PC-9 (cell line): ENCODE measurements around the gene CAP2. TPM values are rescaled to one million over a fixed set of nuclear protein-coding genes. Genes with fewer than 3 reads are reported as not detected.

Experiments
- BruUV-seq: library from RNA; stranded (reverse); fragments of 400-500 nt; replicated peaks from 2 replicates; lab custom pipeline; 2021; lab: Mats Ljungman, UMichigan
- CTCF ChIA-PET: fragments of 300-600 bp; sonication (Branson Sonifier 250); formaldehyde crosslinking; loops from one replicate; lab custom pipeline; 2022; ENCODE audit warnings: antibody characterized with exemption; lab: Charles Lee
- POLR2A ChIA-PET: fragments of 300-600 bp; sonication (Branson Sonifier 250); formaldehyde crosslinking; loops from one replicate; lab custom pipeline; 2022; ENCODE audit warnings: antibody characterized with exemption; ENCODE audit not compliant: unreplicated experiment; lab: Charles Lee
- DNase-seq, 2 experiments: peaks; one replicate each; pipeline versions ENCODE4 v3.0.0 to v3.0.0-alpha.2; 2015 to 2022; ENCODE audit warnings: mixed read lengths in 1 of 2
- H2AFZ ChIP-seq: fragments of 200-600 bp; sonication (generic); 2 replicates; pipeline ENCODE4 v1.8.1; 2017; ENCODE audit warnings: antibody characterized with exemption
- H3F3A ChIP-seq: fragments of 200-600 bp; sonication (generic); 2 replicates; pipeline ENCODE4 v1.8.1; 2017; ENCODE audit warnings: antibody characterized with exemption, mild to moderate bottlenecking, low read depth; ENCODE audit not compliant: insufficient read depth
- H3K27ac ChIP-seq: fragments of 200-600 bp; sonication (generic); 2 replicates; pipeline ENCODE4 v1.6.1; 2016; ENCODE audit warnings: mixed run types
- H3K27me3 ChIP-seq: fragments of 200-600 bp; sonication (generic); 2 replicates; pipeline ENCODE4 v1.6.1; 2016; ENCODE audit warnings: low read depth, mixed run types; ENCODE audit not compliant: insufficient read depth
- H3K36me3 ChIP-seq: fragments of 200-600 bp; sonication (generic); 2 replicates; pipeline ENCODE4 v1.6.1; 2016; ENCODE audit warnings: low read depth, mixed run types
- H3K4me1 ChIP-seq: fragments of 200-600 bp; sonication (generic); replicated peaks from 2 replicates; pipeline ENCODE4 v1.6.1; 2016; ENCODE audit warnings: mixed run types; ENCODE audit not compliant: insufficient read depth
- H3K4me2 ChIP-seq: fragments of 200-600 bp; sonication (generic); 2 replicates; pipeline ENCODE4 v1.6.1; 2017; ENCODE audit warnings: mixed run types
- H3K4me3 ChIP-seq: fragments of 200-600 bp; sonication (generic); 2 replicates; pipeline ENCODE4 v1.6.1; 2016; ENCODE audit warnings: mixed run types
- H3K79me2 ChIP-seq: fragments of 200-600 bp; sonication (generic); 2 replicates; pipeline ENCODE4 v1.6.1; 2017; ENCODE audit warnings: low read depth, mixed run types
- H3K9me2 ChIP-seq: fragments of 200-600 bp; sonication (generic); 2 replicates; pipeline ENCODE4 v1.8.1; 2017; ENCODE audit warnings: mild to moderate bottlenecking; ENCODE audit not compliant: insufficient read depth
- H3K9me3 ChIP-seq: fragments of 200-600 bp; sonication (generic); 2 replicates; pipeline ENCODE4 v1.8.1; 2016; ENCODE audit warnings: low read depth; ENCODE audit not compliant: insufficient read depth
- H4K20me1 ChIP-seq: fragments of 200-600 bp; sonication (generic); 2 replicates; pipeline ENCODE4 v1.8.1; 2017; ENCODE audit not compliant: insufficient read depth
- EZH2 ChIP-seq: fragments of 200-600 bp; sonication (generic); IDR thresholded peaks from 2 replicates; pipeline ENCODE4 v1.8.0; 2017; ENCODE audit warnings: antibody characterized with exemption, low read depth
- intact Hi-C: fragments of 100-400 bp; cut with micrococcal nuclease; formaldehyde crosslinking; loops from one replicate; pipeline ENCODE4 v1.10.0; 2022; ENCODE audit not compliant: unreplicated experiment
- total RNA-seq: library from RNA; stranded (reverse); gene quantifications from 2 replicates; pipeline ENCODE4 v1.2.3, GENCODE V29; 2021
- TF ChIP-seq, protein P1 (sequence below): fragments of 200-600 bp; sonication (generic); conservative IDR thresholded peaks from 2 replicates; pipeline ENCODE4 v1.6.1; 2017; ENCODE audit warnings: mixed run types, antibody characterized with exemption, mild to moderate bottlenecking, moderate library complexity

Gene CAP2
- total RNA-seq, 1 experiment from 2014 or later = 12.0 TPM

DNA sequence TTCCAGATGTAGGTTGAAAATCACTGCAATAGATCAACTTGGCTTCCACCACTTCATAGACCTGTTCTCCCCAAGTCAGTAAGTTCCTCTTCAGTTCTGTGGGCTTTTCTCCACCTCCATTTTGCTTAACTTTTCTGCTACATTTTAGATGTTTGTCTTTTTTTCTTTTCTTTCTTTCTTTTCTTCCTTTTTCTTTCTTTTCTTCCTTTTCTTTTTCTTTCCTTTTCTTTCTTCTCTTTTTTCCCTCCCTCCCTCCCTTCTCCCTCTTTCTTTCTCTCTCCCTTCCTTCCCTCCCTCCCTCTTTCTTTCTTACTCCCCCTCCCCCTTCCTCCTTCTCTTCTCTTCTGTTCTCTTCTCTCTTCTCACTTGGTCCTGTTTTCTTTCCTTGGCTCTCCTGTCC lies 199.9 kb downstream of the CAP2 start:
- intact Hi-C loops = no loop called here
- no peak overlapping the region for H3K27ac ChIP-seq
- no peak for DNase-seq
- H4K20me1 ChIP-seq = no peaks in the 10 kb centered on the region
- H3K9me3 ChIP-seq = no peaks in the 10 kb centered on the region
- no peak overlapping the region for H3K4me2 ChIP-seq
- no TSS peak for BruUV-seq
- no peaks in the 10 kb centered on the region for H3K27me3 ChIP-seq
- no peak overlapping the region for H2AFZ ChIP-seq
- TF ChIP-seq, protein P1, sequence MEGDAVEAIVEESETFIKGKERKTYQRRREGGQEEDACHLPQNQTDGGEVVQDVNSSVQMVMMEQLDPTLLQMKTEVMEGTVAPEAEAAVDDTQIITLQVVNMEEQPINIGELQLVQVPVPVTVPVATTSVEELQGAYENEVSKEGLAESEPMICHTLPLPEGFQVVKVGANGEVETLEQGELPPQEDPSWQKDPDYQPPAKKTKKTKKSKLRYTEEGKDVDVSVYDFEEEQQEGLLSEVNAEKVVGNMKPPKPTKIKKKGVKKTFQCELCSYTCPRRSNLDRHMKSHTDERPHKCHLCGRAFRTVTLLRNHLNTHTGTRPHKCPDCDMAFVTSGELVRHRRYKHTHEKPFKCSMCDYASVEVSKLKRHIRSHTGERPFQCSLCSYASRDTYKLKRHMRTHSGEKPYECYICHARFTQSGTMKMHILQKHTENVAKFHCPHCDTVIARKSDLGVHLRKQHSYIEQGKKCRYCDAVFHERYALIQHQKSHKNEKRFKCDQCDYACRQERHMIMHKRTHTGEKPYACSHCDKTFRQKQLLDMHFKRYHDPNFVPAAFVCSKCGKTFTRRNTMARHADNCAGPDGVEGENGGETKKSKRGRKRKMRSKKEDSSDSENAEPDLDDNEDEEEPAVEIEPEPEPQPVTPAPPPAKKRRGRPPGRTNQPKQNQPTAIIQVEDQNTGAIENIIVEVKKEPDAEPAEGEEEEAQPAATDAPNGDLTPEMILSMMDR = no peak
- no peak for TF ChIP-seq EZH2
- ChIA-PET CTCF (interaction anchor here (0.8 kb wide), 1 partner anchor 735 kb away, joined by 15 read pairs; no protein-coding TSS in a partner anchor), POLR2A (no interaction called here)
- no peaks in the 10 kb centered on the region; the same call in 1 of the 2 replicates for H3K9me2 ChIP-seq
- peaks cover 11% of the 10 kb centered on the region for H3K4me1 ChIP-seq
- no peak overlapping the region for H3K4me3 ChIP-seq
- peaks cover 5% of the 10 kb centered on the region; the same call in 1 of the 2 replicates for H3F3A ChIP-seq
- no peaks in the 10 kb centered on the region for H3K36me3 ChIP-seq
- H3K79me2 ChIP-seq = no peaks in the 10 kb centered on the region

DNA sequence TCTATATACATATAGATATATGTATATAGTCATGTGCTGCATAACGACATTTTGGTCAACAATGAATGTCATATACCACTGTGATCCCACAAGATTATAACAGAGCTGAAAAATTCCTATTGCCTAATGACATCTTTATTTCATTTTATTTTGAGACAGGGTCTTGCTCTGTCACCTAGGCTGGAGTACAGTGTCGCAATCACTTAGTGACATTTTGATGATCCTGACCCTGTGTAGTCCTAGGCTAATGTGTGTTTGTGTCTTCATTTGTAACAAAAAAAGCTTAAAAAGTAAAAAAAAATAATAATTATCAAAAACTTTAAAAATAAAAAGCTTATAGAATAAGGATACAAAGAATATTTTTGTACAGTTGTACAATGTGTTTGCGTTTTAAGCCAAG lies 202.7 kb downstream of the CAP2 start:
- Histone ChIP-seq H3K36me3 (no peaks in the 10 kb centered on the region), H3K4me1 (no peaks in the 10 kb centered on the region), H3K4me2 (no peak overlapping the region), H3K4me3 (no peak overlapping the region), H3K27ac (no peak overlapping the region), H3K79me2 (no peaks in the 10 kb centered on the region), H3K9me2 (no peaks in the 10 kb centered on the region; the same call in 1 of the 2 replicates), H3K9me3 (no peaks in the 10 kb centered on the region), H3F3A (peaks cover 5% of the 10 kb centered on the region; the same call in 1 of the 2 replicates), H4K20me1 (no peaks in the 10 kb centered on the region), H2AFZ (no peak overlapping the region), H3K27me3 (no peaks in the 10 kb centered on the region)
- intact Hi-C loops = no loop called here
- no peak for TF ChIP-seq EZH2
- TF ChIP-seq, protein P1 = no peak
- BruUV-seq = no TSS peak
- POLR2A ChIA-PET = interaction anchor here (0.6 to 0.7 kb wide), 2 partner anchors 673 to 1348 kb away, joined by 5 to 10 read pairs; no protein-coding TSS in a partner anchor
- CTCF ChIA-PET = interaction anchor here (0.6 kb wide), 1 partner anchor 52 kb away, joined by 3 read pairs; no protein-coding TSS in a partner anchor
- DNase-seq = no peak

DNA sequence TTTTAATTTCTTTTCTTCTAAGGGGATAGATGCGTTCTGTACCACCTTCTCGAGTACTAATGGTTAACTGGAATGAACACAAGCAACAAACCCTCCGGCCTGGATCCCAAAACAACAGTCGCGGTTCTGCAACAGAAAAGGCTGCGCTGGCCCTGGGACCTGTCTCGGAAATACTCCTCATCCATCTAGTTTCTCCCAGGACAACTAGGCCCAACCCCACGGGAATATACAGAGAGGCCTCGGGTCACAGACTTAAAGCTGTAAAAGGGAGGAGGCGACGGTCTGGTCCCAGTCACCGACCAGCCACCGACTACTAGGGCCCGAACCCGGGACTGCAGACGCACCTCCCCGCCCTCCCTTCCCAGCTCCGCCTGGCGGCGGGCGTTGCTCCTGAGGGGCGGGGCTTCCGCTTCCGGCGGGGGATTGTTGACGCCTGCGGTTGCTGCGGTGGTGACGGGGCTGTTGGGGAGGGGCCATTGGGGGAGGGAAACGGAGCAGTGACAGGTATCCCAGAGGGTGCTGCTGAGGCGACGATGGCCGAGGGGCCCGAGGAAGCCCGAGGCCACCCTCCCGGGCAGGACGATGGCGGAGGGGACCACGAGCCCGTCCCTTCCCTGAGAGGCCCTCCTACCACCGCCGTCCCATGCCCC lies 206.6 kb downstream of the CAP2 start, which contains the start of gene FAM8A1:
TSS of gene FAM8A1 (plus strand) at position 426 of the 650 bp plus-strand sequence. CDS start at position 534, 108 bp downstream.
- H3K27me3 ChIP-seq = no peaks in the 10 kb centered on the region
- H3K9me3 ChIP-seq = no peaks in the 10 kb centered on the region
- TF ChIP-seq, protein P1 = no peak; the same call in 1 of the 2 replicates
- no peak for TF ChIP-seq EZH2
- ChIA-PET CTCF (interaction anchor here (0.6 to 1.0 kb wide), 8 partner anchors 11 to 581 kb away, joined by 3 to 21 read pairs (median 6); partner anchors contain the start of gene KIF13A), POLR2A (interaction anchor here (0.5 to 2.0 kb wide), 7 partner anchors 11 to 838 kb away, joined by 3 to 17 read pairs (median 5); partner anchors contain the start of gene TPMT)
- H3K36me3 ChIP-seq = no peaks in the 10 kb centered on the region
- H3K9me2 ChIP-seq = no peaks in the 10 kb centered on the region; the same call in 1 of the 2 replicates
- H3K4me1 ChIP-seq = peaks cover 11% of the 10 kb centered on the region; the same call in 1 of the 2 replicates
- H3K27ac ChIP-seq = no peak within 1 kb of the TSS
- peaks cover 5% of the 10 kb centered on the region; the same call in 1 of the 2 replicates for H3F3A ChIP-seq
- H2AFZ ChIP-seq = peak within 1 kb of the TSS; percentile 88
- TSS peak; percentile 94 for BruUV-seq
- H3K79me2 ChIP-seq = no peaks in the 10 kb centered on the region
- peak; percentile 76 to 95 for DNase-seq
- H3K4me3 ChIP-seq = peak within 1 kb of the TSS; percentile 80
- H4K20me1 ChIP-seq = no peaks in the 10 kb centered on the region
- H3K4me2 ChIP-seq = peak within 1 kb of the TSS; percentile 92
- intact Hi-C loops = no loop called here
